Neural cell (in vitro differentiated cells): ENCODE data around the gene KIAA0513. TPM values are rescaled to one million over a fixed set of nuclear protein-coding genes. Genes with fewer than 3 reads are reported as not detected.

Experiments used
- H2AFZ ChIP-seq: fragments of 200-600, 300-800 bp; sonication (generic), shearing (Covaris generic); 2 replicates; pipeline ENCODE4 v1.6.0; 2014; ENCODE audit warnings: low read depth, mild to moderate bottlenecking, antibody characterized with exemption, low read length, moderate library complexity
- H3F3A ChIP-seq: fragments of 200-600 bp; shearing (Covaris generic); 2 replicates; pipeline ENCODE4 v1.6.1; 2016; ENCODE audit warnings: mild to moderate bottlenecking, moderate library complexity, mixed read lengths, antibody characterized with exemption, low read length; ENCODE audit not compliant: insufficient read depth, poor library complexity, severe bottlenecking
- H3K27ac ChIP-seq: fragments of 200-600, 300-800 bp; sonication (generic), shearing (Covaris generic); 2 replicates; pipeline ENCODE4 v1.5.1; 2014; ENCODE audit warnings: mild to moderate bottlenecking, low read length, moderate library complexity
- H3K27me3 ChIP-seq: fragments of 300-800, 200-600 bp; sonication (generic), shearing (Covaris generic); 2 replicates; pipeline ENCODE4 v1.6.0; 2014; ENCODE audit warnings: mild to moderate bottlenecking, low read depth, low read length, moderate library complexity; ENCODE audit not compliant: insufficient read depth
- H3K36me3 ChIP-seq: fragments of 300-800, 200-600 bp; sonication (generic), shearing (Covaris generic); 2 replicates; pipeline ENCODE4 v1.5.1; 2014; ENCODE audit warnings: mild to moderate bottlenecking, antibody characterized with exemption, low read length, moderate library complexity; ENCODE audit not compliant: insufficient read depth
- H3K4me2 ChIP-seq: fragments of 300-800, 200-600 bp; sonication (generic), shearing (Covaris generic); 2 replicates; pipeline ENCODE4 v1.6.0; 2014; ENCODE audit warnings: mild to moderate bottlenecking, low read length
- H3K4me3 ChIP-seq: fragments of 300-800, 200-600 bp; sonication (generic), shearing (Covaris generic); 2 replicates; pipeline ENCODE4 v1.5.1; 2014; ENCODE audit warnings: mild to moderate bottlenecking, low read length, moderate library complexity
- H3K79me2 ChIP-seq: fragments of 200-600 bp; shearing (Covaris generic); replicated peaks from 2 replicates; pipeline ENCODE4 v1.6.0; 2014; ENCODE audit warnings: mild to moderate bottlenecking, low read length, moderate library complexity; ENCODE audit not compliant: insufficient read depth
- H3K9ac ChIP-seq: fragments of 300-800, 200-600 bp; sonication (generic), shearing (Covaris generic); 2 replicates; pipeline ENCODE4 v1.6.1; 2016; ENCODE audit warnings: mild to moderate bottlenecking, low read length, mixed read lengths
- H3K9me2 ChIP-seq: fragments of 200-600 bp; shearing (Covaris generic); 2 replicates; pipeline ENCODE4 v1.6.1; 2016; ENCODE audit warnings: mild to moderate bottlenecking, low read length, mixed read lengths; ENCODE audit not compliant: insufficient read depth
- H3K9me3 ChIP-seq: fragments of 200-600, 300-800 bp; sonication (generic), shearing (Covaris generic); 2 replicates; pipeline ENCODE4 v1.6.1; 2016; ENCODE audit warnings: mild to moderate bottlenecking, mixed run types, low read length, moderate library complexity, mixed read lengths
- H4K20me1 ChIP-seq: fragments of 200-600 bp; shearing (Covaris generic); 2 replicates; pipeline ENCODE4 v1.6.1; 2016; ENCODE audit warnings: mild to moderate bottlenecking, mixed run types; ENCODE audit not compliant: insufficient read depth
- CTCF ChIP-seq: fragments of 450-650 bp; IDR thresholded peaks from 2 replicates; pipeline ENCODE4 v1.5.1; 2014; ENCODE audit warnings: antibody characterized with exemption, mild to moderate bottlenecking, moderate library complexity; ENCODE audit not compliant: poor library complexity, severe bottlenecking
- EP300 ChIP-seq: fragments of 450-650 bp; conservative IDR thresholded peaks from 2 replicates; pipeline ENCODE4 v1.6.1; 2014; ENCODE audit warnings: antibody characterized with exemption, mild to moderate bottlenecking, moderate library complexity; ENCODE audit not compliant: poor library complexity, severe bottlenecking
- EZH2 ChIP-seq: fragments of 200-600, 300-800 bp; shearing (Covaris generic), sonication (generic); IDR thresholded peaks from 2 replicates; pipeline ENCODE4 v1.6.1; 2014; ENCODE audit warnings: antibody characterized with exemption, low read length, borderline replicate concordance, mild to moderate bottlenecking; ENCODE audit not compliant: insufficient read depth, poor library complexity, severe bottlenecking
- MXI1 ChIP-seq: fragments of 450-650 bp; conservative IDR thresholded peaks from 2 replicates; pipeline ENCODE4 v1.6.1; 2014; ENCODE audit warnings: antibody characterized with exemption, mild to moderate bottlenecking; ENCODE audit not compliant: poor library complexity, severe bottlenecking
- POLR2AphosphoS5 ChIP-seq: IDR thresholded peaks from 2 replicates; pipeline ENCODE4 v1.6.1; 2012
- RAD21 ChIP-seq: fragments of 450-650 bp; conservative IDR thresholded peaks from 2 replicates; pipeline ENCODE4 v1.6.1; 2014; ENCODE audit warnings: antibody characterized with exemption, mild to moderate bottlenecking, moderate library complexity
- REST ChIP-seq: IDR thresholded peaks from 2 replicates; pipeline ENCODE4 v1.6.1; 2012; ENCODE audit warnings: borderline replicate concordance
- SMC3 ChIP-seq: fragments of 450-650 bp; conservative IDR thresholded peaks from 2 replicates; pipeline ENCODE4 v1.6.1; 2014; ENCODE audit warnings: antibody characterized with exemption, mild to moderate bottlenecking, moderate library complexity; ENCODE audit not compliant: poor library complexity
- TAF1 ChIP-seq: IDR thresholded peaks from 2 replicates; pipeline ENCODE4 v1.6.1; 2012; ENCODE audit warnings: low read depth
- polyA plus RNA-seq: library from polyadenylated mRNA; depleted of rRNA; stranded (reverse); fragments of >200 nt; gene quantifications from 2 replicates; pipeline ENCODE4 v1.2.3, GENCODE V29; 2014

The KIAA0513 gene
- polyA plus RNA-seq, 1 donor from 2014 or later: 18.9 TPM

GRCh38 chr16:85045641-85046471 lies 18.3 kb downstream of the KIAA0513 start:
- Histone ChIP-seq H3K36me3 (no peaks in the 10 kb centered on the region), H4K20me1 (no peaks in the 10 kb centered on the region), H3K9ac (no peak overlapping the region), H2AFZ (no peak overlapping the region), H3F3A (no peaks in the 10 kb centered on the region), H3K79me2 (no peaks in the 10 kb centered on the region), H3K4me3 (no peak overlapping the region), H3K9me3 (peaks cover 6% of the 10 kb centered on the region), H3K27ac (no peak overlapping the region), H3K27me3 (no peaks in the 10 kb centered on the region), H3K9me2 (no peaks in the 10 kb centered on the region), H3K4me2 (no peak overlapping the region)
- TF ChIP-seq TAF1 (no peak), RAD21 (no peak), MXI1 (no peak), CTCF (no peak), POLR2AphosphoS5 (no peak), EZH2 (no peak), EP300 (no peak)

GRCh38 chr16:85046472-85046916 lies 18.9 kb downstream of the KIAA0513 start:
- H4K20me1 ChIP-seq: no peaks in the 10 kb centered on the region
- no peaks in the 10 kb centered on the region for H3K9me2 ChIP-seq
- H3K4me2 ChIP-seq: no peak overlapping the region
- no peaks in the 10 kb centered on the region for H3K79me2 ChIP-seq
- TF ChIP-seq EZH2 (no peak), EP300 (no peak), REST (no peak), RAD21 (no peak), MXI1 (no peak), POLR2AphosphoS5 (no peak), CTCF (no peak), SMC3 (no peak), TAF1 (no peak)
- no peak overlapping the region for H3K27ac ChIP-seq
- H3K36me3 ChIP-seq: no peaks in the 10 kb centered on the region
- H3K9ac ChIP-seq: no peak overlapping the region
- H3K9me3 ChIP-seq: peaks cover 6% of the 10 kb centered on the region
- H3K27me3 ChIP-seq: no peaks in the 10 kb centered on the region
- no peaks in the 10 kb centered on the region for H3F3A ChIP-seq
- no peak overlapping the region for H2AFZ ChIP-seq
- H3K4me3 ChIP-seq: no peak overlapping the region
